GM18867 (cell line): ENCODE data around the gene PPP1R14C.
"Not testable (repeated sequence)": the region's sequence is repeated elsewhere in the genome, so short reads cannot be mapped to it uniquely, and the experiment has no call there.

ENCODE experiments used
- ATAC-seq: cut with Tn5 transposase; IDR thresholded peaks from one replicate; pipeline ENCODE4 v1.9.1; 2021; ENCODE audit warnings: mild to moderate bottlenecking, moderate library complexity; ENCODE audit not compliant: unreplicated experiment

Gene PPP1R14C

GRCh38 chr6:150165020-150165702 is 22.3 kb downstream of the PPP1R14C start:
- ATAC-seq: no peak

GRCh38 chr6:150167479-150167873 is 24.6 kb downstream of the PPP1R14C start:
- ATAC-seq: no peak

- ATAC-seq: no peak
These were observed 26.3 kb downstream of the PPP1R14C start for GRCh38 chr6:150169181-150169580.

GRCh38 chr6:150169609-150170008 is 26.8 kb downstream of the PPP1R14C start:
- ATAC-seq: no peak

- ATAC-seq: no peak
These were observed 30.1 kb downstream of the PPP1R14C start for GRCh38 chr6:150172929-150173328.

GRCh38 chr6:150175586-150176151 is 32.8 kb downstream of the PPP1R14C start:
- no peak for ATAC-seq

- ATAC-seq: no peak
These were observed 33.3 kb downstream of the PPP1R14C start for GRCh38 chr6:150176152-150176551.

- ATAC-seq: no peak
These were observed 33.8 kb downstream of the PPP1R14C start for GRCh38 chr6:150176659-150177058.

- no peak for ATAC-seq
These were observed 34.6 kb downstream of the PPP1R14C start for GRCh38 chr6:150177259-150177951.

GRCh38 chr6:150177952-150178520 is 35.2 kb downstream of the PPP1R14C start:
- no peak for ATAC-seq

GRCh38 chr6:150179030-150179429 is 36.2 kb downstream of the PPP1R14C start:
- no peak for ATAC-seq

- not testable (repeated sequence) for ATAC-seq
These were observed 37.1 kb downstream of the PPP1R14C start for GRCh38 chr6:150179907-150180424.

GRCh38 chr6:150180517-150180916 is 37.7 kb downstream of the PPP1R14C start:
- no peak for ATAC-seq

GRCh38 chr6:150182460-150183078 is 39.7 kb downstream of the PPP1R14C start:
- no peak for ATAC-seq

GRCh38 chr6:150183105-150183504 is 40.3 kb downstream of the PPP1R14C start:
- ATAC-seq: no peak

- no peak for ATAC-seq
These were observed 41.1 kb downstream of the PPP1R14C start for GRCh38 chr6:150183966-150184365.

GRCh38 chr6:150184850-150185731 is 42.2 kb downstream of the PPP1R14C start:
- ATAC-seq: no peak

- no peak for ATAC-seq
These were observed 42.9 kb downstream of the PPP1R14C start for GRCh38 chr6:150185732-150186117.

- ATAC-seq: no peak
These were observed 43.5 kb downstream of the PPP1R14C start for GRCh38 chr6:150186129-150186898.
